GM12878 (cell line): Measurements from ENCODE around the gene SEC16A.

Experiments used
- ATF3 ChIP-seq: IDR thresholded peaks from 2 replicates; pipeline ENCODE4 v1.6.1; 2011; ENCODE audit warnings: low read depth, mild to moderate bottlenecking, low read length, moderate library complexity, borderline replicate concordance; ENCODE audit errors: extremely low read depth
- JUND ChIP-seq: IDR thresholded peaks from 2 replicates; pipeline ENCODE4 v1.6.1; 2012; ENCODE audit warnings: low read depth, mild to moderate bottlenecking, low read length, improper control_type of control experiment, moderate library complexity
- MAX ChIP-seq: IDR thresholded peaks from 2 replicates; pipeline ENCODE4 v1.6.1; 2012; ENCODE audit warnings: low read depth, low read length, improper control_type of control experiment
- POLR2A ChIP-seq: IDR thresholded peaks from 2 replicates; pipeline ENCODE4 v1.6.1; 2011; ENCODE audit warnings: low read depth, mild to moderate bottlenecking, low read length
- RAD21 ChIP-seq: IDR thresholded peaks from 2 replicates; pipeline ENCODE4 v1.6.1; 2011; ENCODE audit warnings: mild to moderate bottlenecking, low read depth, low read length, moderate library complexity; ENCODE audit not compliant: insufficient read depth
- RCOR1 ChIP-seq: conservative IDR thresholded peaks from 2 replicates; pipeline ENCODE4 v1.6.1; 2012; ENCODE audit warnings: low read depth, low read length, improper control_type of control experiment
- SMC3 ChIP-seq: IDR thresholded peaks from 2 replicates; pipeline ENCODE4 v1.6.1; 2011; ENCODE audit warnings: low read length, improper control_type of control experiment, borderline replicate concordance
- SREBF1 ChIP-seq: IDR thresholded peaks from 2 replicates; pipeline ENCODE4 v1.6.1; 2012; ENCODE audit warnings: mild to moderate bottlenecking, low read length
- STAT1 ChIP-seq: fragments of 450-650 bp; conservative IDR thresholded peaks from 2 replicates; pipeline ENCODE4 v1.6.1; 2014; ENCODE audit warnings: antibody characterized with exemption, mild to moderate bottlenecking
- TBL1XR1 ChIP-seq: IDR thresholded peaks from 2 replicates; pipeline ENCODE4 v1.6.1; 2012; ENCODE audit warnings: low read depth, low read length, improper control_type of control experiment
- ZNF274 ChIP-seq: IDR thresholded peaks from one replicate; pipeline ENCODE4 v1.8.0; 2011; ENCODE audit not compliant: insufficient read length, insufficient read depth

- no peak for TF ChIP-seq TBL1XR1
- TF ChIP-seq ZNF274: no peak
- TF ChIP-seq SMC3: no peak
- 0 out of 2 replicates have a peak, but pooled peaks have one; percentile 21 for TF ChIP-seq MAX
- TF ChIP-seq ATF3: peak; percentile 49; the same call in 1 of the 2 replicates
- no peak for TF ChIP-seq RAD21
- TF ChIP-seq SREBF1: no peak
- no peak for TF ChIP-seq RCOR1
- peak; percentile 97 for TF ChIP-seq POLR2A
- TF ChIP-seq JUND: no peak
- TF ChIP-seq STAT1: peak; percentile 72; the same call in 1 of the 2 replicates
Observed at GRCh38 chr9:136482793-136483588, at the start of gene SEC16A.
